WI38 (cell line): ENCODE measurements around the gene PDCD2.

Experiments
- H3K4me3 ChIP-seq: 2 replicates; pipeline ENCODE4 v1.5.1; 2011; ENCODE audit warnings: low read depth, mild to moderate bottlenecking, control low read depth, low read length
- CTCF ChIP-seq: IDR thresholded peaks from 2 replicates; pipeline ENCODE4 v1.5.1; 2012; ENCODE audit warnings: low read depth, mild to moderate bottlenecking, control low read depth, low read length

Gene PDCD2

GRCh38 chr6:170555305-170555704, 29.1 kb downstream of the PDCD2 start:
- H3K4me3 ChIP-seq = peak overlapping the region; percentile 88
- TF ChIP-seq CTCF = no peak

- TF ChIP-seq CTCF = no peak
- peak overlapping the region; percentile 88 for H3K4me3 ChIP-seq
These were observed 29.7 kb downstream of the PDCD2 start for GRCh38 chr6:170554796-170555137.

- no peak for TF ChIP-seq CTCF
- H3K4me3 ChIP-seq = peak within 1 kb of the TSS; percentile 88
These were observed 30.2 kb downstream of the PDCD2 start, which contains the start of gene TBP for GRCh38 chr6:170554013-170554795. Gene TBP, plus strand, starts transcription at chr6:170554369. Its CDS starts 2,661 bp downstream, at chr6:170557030.

GRCh38 chr6:170553534-170554012, 30.9 kb downstream of the PDCD2 start:
- TF ChIP-seq CTCF = no peak
- peak overlapping the region; percentile 88 for H3K4me3 ChIP-seq

GRCh38 chr6:170552765-170553533, 31.5 kb downstream of the PDCD2 start, which contains the start of gene PSMB1:
Gene PSMB1, minus strand, starts transcription at chr6:170553307. Its CDS starts 65 bp downstream, at chr6:170553242.
- no peak for TF ChIP-seq CTCF
- peak within 1 kb of the TSS; percentile 88 for H3K4me3 ChIP-seq

- TF ChIP-seq CTCF = no peak
- H3K4me3 ChIP-seq = no peak overlapping the region
These were observed 39.0 kb downstream of the PDCD2 start for GRCh38 chr6:170545405-170545804.
